Liver (tissue), 9 donors: Measurements from ENCODE around the gene CDT1. TPM values are rescaled to one million over a fixed set of nuclear protein-coding genes. Genes with fewer than 3 reads are reported as not detected.

ENCODE experiments used
- DNase-seq: peaks from one replicate; pipeline ENCODE4 v3.0.0-alpha.2; 2017; ENCODE audit warnings: low spot score
- H3K27ac ChIP-seq, 2 donors: one replicate each; pipeline ENCODE4 v1.7.0; 2013; ENCODE audit warnings: inconsistent platforms in 2 of 2, low read length in 2 of 2, control low read depth in 1 of 2, low read depth in 1 of 2, mild to moderate bottlenecking in 1 of 2
- H3K27me3 ChIP-seq, 4 donors: one replicate each; pipeline versions ENCODE4 v1.6.1 to v1.7.0; 2013; ENCODE audit warnings: low read length in 3 of 4, inconsistent platforms in 1 of 4, mild to moderate bottlenecking in 1 of 4, moderate library complexity in 1 of 4; ENCODE audit not compliant: control insufficient read depth in 4 of 4, insufficient read depth in 4 of 4
- H3K36me3 ChIP-seq, 4 donors: one replicate each; pipeline versions ENCODE4 v1.6.1 to v1.7.0; 2013; ENCODE audit warnings: low read length in 3 of 4, mild to moderate bottlenecking in 3 of 4, low read depth in 1 of 4, moderate library complexity in 1 of 4; ENCODE audit not compliant: control insufficient read depth in 4 of 4, insufficient read depth in 3 of 4
- H3K4me1 ChIP-seq, 4 donors: one replicate each; pipeline versions ENCODE4 v1.6.1 to v1.7.0; 2013; ENCODE audit warnings: low read length in 3 of 4, mild to moderate bottlenecking in 3 of 4, moderate library complexity in 1 of 4; ENCODE audit not compliant: control insufficient read depth in 4 of 4, insufficient read depth in 4 of 4
- H3K4me3 ChIP-seq, 3 donors: one replicate each; pipeline versions ENCODE4 v1.6.1 to v1.7.0; 2013; ENCODE audit warnings: low read length in 3 of 3, control low read depth in 1 of 3, low read depth in 1 of 3, mild to moderate bottlenecking in 1 of 3
- H3K9ac ChIP-seq, 2 donors: one replicate each; pipeline ENCODE4 v1.7.0; 2013; ENCODE audit warnings: low read length in 2 of 2, mild to moderate bottlenecking in 2 of 2, moderate library complexity in 2 of 2, control low read depth in 1 of 2, low read depth in 1 of 2
- H3K9me3 ChIP-seq, 4 donors: one replicate each; pipeline versions ENCODE4 v1.6.1 to v1.7.0; 2013; ENCODE audit warnings: low read length in 3 of 4; ENCODE audit not compliant: control insufficient read depth in 4 of 4
- CTCF ChIP-seq: fragments of 150-350 bp; IDR thresholded peaks from 2 replicates; pipeline ENCODE4 v1.5.1; 2017; ENCODE audit warnings: improper control_type of control experiment, low read depth, low read length; ENCODE audit not compliant: missing input control
- EGR1 ChIP-seq, 2 donors: IDR thresholded peaks; 2 replicates each; pipeline ENCODE4 v1.6.1; 2016 to 2018; ENCODE audit warnings: antibody characterized with exemption in 2 of 2, low read depth in 2 of 2
- FOXA2 ChIP-seq: IDR thresholded peaks from 2 replicates; pipeline ENCODE4 v1.6.1; 2016; ENCODE audit warnings: antibody characterized with exemption
- GABPA ChIP-seq, 2 donors: IDR thresholded peaks in 1 of 2; conservative IDR thresholded peaks in 1 of 2; 2 replicates each; pipeline ENCODE4 v1.6.1; 2016; ENCODE audit warnings: antibody characterized with exemption in 2 of 2, mild to moderate bottlenecking in 1 of 2, moderate library complexity in 1 of 2
- HNF4A ChIP-seq, 2 donors: conservative IDR thresholded peaks; 2 replicates each; pipeline ENCODE4 v1.6.1; 2016; ENCODE audit warnings: antibody characterized with exemption in 2 of 2, mild to moderate bottlenecking in 2 of 2
- JUND ChIP-seq, 2 donors: IDR thresholded peaks; 2 replicates each; pipeline ENCODE4 v1.6.1; 2016; ENCODE audit warnings: antibody characterized with exemption in 2 of 2
- NR2F2 ChIP-seq: IDR thresholded peaks from 2 replicates; pipeline ENCODE4 v1.6.1; 2016; ENCODE audit warnings: antibody characterized with exemption
- SP1 ChIP-seq: IDR thresholded peaks from 2 replicates; pipeline ENCODE4 v1.6.1; 2018; ENCODE audit warnings: antibody characterized with exemption, mild to moderate bottlenecking
- TAF1 ChIP-seq: conservative IDR thresholded peaks from 2 replicates; pipeline ENCODE4 v1.6.1; 2016; ENCODE audit warnings: antibody characterized with exemption, mild to moderate bottlenecking
- YY1 ChIP-seq: IDR thresholded peaks from 2 replicates; pipeline ENCODE4 v1.6.1; 2016; ENCODE audit warnings: antibody characterized with exemption, mild to moderate bottlenecking
- WGBS: extraction: QIAGEN DNeasy Blood & Tissue Kit; methylation state at CpG from one replicate; pipeline ENCODE4 v1.1.7; 2013; 5-methylcytosine and 5-hydroxymethylcytosine counted together
- polyA plus RNA-seq, 2 donors: library from polyadenylated mRNA; stranded (reverse) in 1 of 2; unstranded in 1 of 2; fragments of 200-250 nt in 1 of 2; fragments of >200 nt in 1 of 2; fragmentation: Nextera tagmentation in 1 of 2; extraction: Ambion mirVana in 1 of 2; gene quantifications; one replicate each; pipeline versions ENCODE4 v1.2.1 to v1.2.3, GENCODE V29; 2013 to 2015
- total RNA-seq, 2 donors: library from RNA; depleted of rRNA; stranded (reverse); fragments of >200 nt; gene quantifications; one replicate each; pipeline ENCODE4 v1.2.3, GENCODE V29; 2014
- TF ChIP-seq, protein P1 (sequence below): IDR thresholded peaks from 2 replicates; pipeline ENCODE4 v1.6.1; 2016; ENCODE audit warnings: antibody characterized with exemption
- TF ChIP-seq, protein P2 (sequence below): IDR thresholded peaks from 2 replicates; pipeline ENCODE4 v1.6.1; 2016; ENCODE audit warnings: antibody characterized with exemption
- donor health status: healthy.
- donor health status: healthy.
- donor health status: healthy.
- donor health status: healthy.
- donor health status: healthy.

CDT1 gene
- total and polyA plus RNA-seq, 4 donors: 0.08 to 37.6 (median 0.93) TPM

- H3K4me1 ChIP-seq: peaks cover 14 to 38% (median 20%) of the 10 kb centered on the region in 4 donors
- 88% methylated on average over 27 of the region's 27 CpGs for WGBS
Observed at GRCh38 chr16:88806491-88807111, 3.0 kb downstream of the CDT1 start.

DNA sequence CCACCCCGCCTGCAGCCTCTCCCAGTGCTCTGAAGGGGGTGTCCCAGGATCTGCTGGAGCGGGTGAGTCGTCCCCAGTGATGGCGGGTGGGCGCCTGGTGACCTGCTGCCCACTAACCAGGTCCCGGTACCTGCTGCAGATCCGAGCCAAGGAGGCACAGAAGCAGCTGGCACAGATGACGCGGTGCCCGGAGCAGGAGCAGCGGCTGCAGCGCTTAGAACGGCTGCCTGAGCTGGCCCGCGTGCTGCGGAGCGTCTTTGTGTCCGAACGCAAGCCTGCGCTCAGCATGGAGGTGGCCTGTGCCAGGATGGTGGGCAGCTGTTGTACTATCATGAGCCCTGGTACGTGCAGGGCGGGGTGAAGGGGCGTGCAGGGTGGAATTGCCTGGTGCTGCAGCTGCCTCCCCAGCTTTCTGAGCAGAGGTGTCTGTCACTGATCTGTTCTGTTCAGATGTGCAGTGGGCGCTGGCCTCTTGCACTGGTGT is 3.6 kb downstream of the CDT1 start:
- Histone ChIP-seq H3K36me3 (peaks cover 0 to 8% (median 3%) of the 10 kb centered on the region in 4 donors), H3K9ac (no peak overlapping the region), H3K9me3 (no peaks in the 10 kb centered on the region), H3K27ac (no peak overlapping the region), H3K27me3 (no peaks in the 10 kb centered on the region), H3K4me1 (peaks cover 13 to 37% (median 19%) of the 10 kb centered on the region in 4 donors), H3K4me3 (no peak overlapping the region)
- TF ChIP-seq TAF1: no peak
- no peak for TF ChIP-seq NR2F2
- TF ChIP-seq GABPA (IDR thresholded peaks at IDR 0.05 in 1 of 2, conservative IDR thresholded peaks at IDR 0.05 in 1 of 2): no peak
- TF ChIP-seq, protein P1, sequence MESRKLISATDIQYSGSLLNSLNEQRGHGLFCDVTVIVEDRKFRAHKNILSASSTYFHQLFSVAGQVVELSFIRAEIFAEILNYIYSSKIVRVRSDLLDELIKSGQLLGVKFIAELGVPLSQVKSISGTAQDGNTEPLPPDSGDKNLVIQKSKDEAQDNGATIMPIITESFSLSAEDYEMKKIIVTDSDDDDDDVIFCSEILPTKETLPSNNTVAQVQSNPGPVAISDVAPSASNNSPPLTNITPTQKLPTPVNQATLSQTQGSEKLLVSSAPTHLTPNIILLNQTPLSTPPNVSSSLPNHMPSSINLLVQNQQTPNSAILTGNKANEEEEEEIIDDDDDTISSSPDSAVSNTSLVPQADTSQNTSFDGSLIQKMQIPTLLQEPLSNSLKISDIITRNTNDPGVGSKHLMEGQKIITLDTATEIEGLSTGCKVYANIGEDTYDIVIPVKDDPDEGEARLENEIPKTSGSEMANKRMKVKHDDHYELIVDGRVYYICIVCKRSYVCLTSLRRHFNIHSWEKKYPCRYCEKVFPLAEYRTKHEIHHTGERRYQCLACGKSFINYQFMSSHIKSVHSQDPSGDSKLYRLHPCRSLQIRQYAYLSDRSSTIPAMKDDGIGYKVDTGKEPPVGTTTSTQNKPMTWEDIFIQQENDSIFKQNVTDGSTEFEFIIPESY: no peak
- no peak for TF ChIP-seq CTCF
- TF ChIP-seq HNF4A (conservative IDR thresholded peaks at IDR 0.05): no peak
- no peak for TF ChIP-seq YY1
- no peak for TF ChIP-seq SP1
- TF ChIP-seq EGR1 (IDR thresholded peaks at IDR 0.05; ENCODE audit: low read depth in 2 of 2): no peak
- DNase-seq: no peak
- 95% methylated on average over 24 of the region's 24 CpGs for WGBS

More at GRCh38 chr16:88806491-88807111, 3.0 kb downstream of the CDT1 start:
- no peaks in the 10 kb centered on the region for H3K27me3 ChIP-seq
- DNase-seq: no peak
- no peak overlapping the region for H3K9ac ChIP-seq
- H3K27ac ChIP-seq: no peak overlapping the region
- H3K4me3 ChIP-seq: no peak overlapping the region
- peaks cover 0 to 8% (median 3%) of the 10 kb centered on the region in 4 donors for H3K36me3 ChIP-seq
- no peaks in the 10 kb centered on the region for H3K9me3 ChIP-seq
- TF ChIP-seq JUND (IDR thresholded peaks at IDR 0.05) (no peak), GABPA (IDR thresholded peaks at IDR 0.05 in 1 of 2, conservative IDR thresholded peaks at IDR 0.05 in 1 of 2) (no peak), EGR1 (IDR thresholded peaks at IDR 0.05; ENCODE audit: low read depth in 2 of 2) (no peak), FOXA2 (no peak), TAF1 (no peak), HNF4A (conservative IDR thresholded peaks at IDR 0.05) (no peak)
- TF ChIP-seq, protein P2, sequence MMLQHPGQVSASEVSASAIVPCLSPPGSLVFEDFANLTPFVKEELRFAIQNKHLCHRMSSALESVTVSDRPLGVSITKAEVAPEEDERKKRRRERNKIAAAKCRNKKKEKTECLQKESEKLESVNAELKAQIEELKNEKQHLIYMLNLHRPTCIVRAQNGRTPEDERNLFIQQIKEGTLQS: no peak
- TF ChIP-seq, protein P1: no peak
